Neural cell (in vitro differentiated cells): Measurements from ENCODE around the gene STK38L.

Source experiments
- EP300 ChIP-seq: fragments of 450-650 bp; conservative IDR thresholded peaks from 2 replicates; pipeline ENCODE4 v1.6.1; 2014; ENCODE audit warnings: antibody characterized with exemption, mild to moderate bottlenecking, moderate library complexity; ENCODE audit not compliant: poor library complexity, severe bottlenecking
- EZH2 ChIP-seq: fragments of 200-600, 300-800 bp; shearing (Covaris generic), sonication (generic); IDR thresholded peaks from 2 replicates; pipeline ENCODE4 v1.6.1; 2014; ENCODE audit warnings: antibody characterized with exemption, low read length, borderline replicate concordance, mild to moderate bottlenecking; ENCODE audit not compliant: insufficient read depth, poor library complexity, severe bottlenecking
- POLR2AphosphoS5 ChIP-seq: IDR thresholded peaks from 2 replicates; pipeline ENCODE4 v1.6.1; 2012
- RAD21 ChIP-seq: fragments of 450-650 bp; conservative IDR thresholded peaks from 2 replicates; pipeline ENCODE4 v1.6.1; 2014; ENCODE audit warnings: antibody characterized with exemption, mild to moderate bottlenecking, moderate library complexity
- SMC3 ChIP-seq: fragments of 450-650 bp; conservative IDR thresholded peaks from 2 replicates; pipeline ENCODE4 v1.6.1; 2014; ENCODE audit warnings: antibody characterized with exemption, mild to moderate bottlenecking, moderate library complexity; ENCODE audit not compliant: poor library complexity
- TAF1 ChIP-seq: IDR thresholded peaks from 2 replicates; pipeline ENCODE4 v1.6.1; 2012; ENCODE audit warnings: low read depth
- TF ChIP-seq, protein P1 (sequence below): fragments of 450-650 bp; IDR thresholded peaks from 2 replicates; pipeline ENCODE4 v1.5.1; 2014; ENCODE audit warnings: antibody characterized with exemption, mild to moderate bottlenecking, moderate library complexity; ENCODE audit not compliant: poor library complexity, severe bottlenecking
- TF ChIP-seq, protein P2 (sequence below): IDR thresholded peaks from 2 replicates; pipeline ENCODE4 v1.6.1; 2012; ENCODE audit warnings: borderline replicate concordance

DNA sequence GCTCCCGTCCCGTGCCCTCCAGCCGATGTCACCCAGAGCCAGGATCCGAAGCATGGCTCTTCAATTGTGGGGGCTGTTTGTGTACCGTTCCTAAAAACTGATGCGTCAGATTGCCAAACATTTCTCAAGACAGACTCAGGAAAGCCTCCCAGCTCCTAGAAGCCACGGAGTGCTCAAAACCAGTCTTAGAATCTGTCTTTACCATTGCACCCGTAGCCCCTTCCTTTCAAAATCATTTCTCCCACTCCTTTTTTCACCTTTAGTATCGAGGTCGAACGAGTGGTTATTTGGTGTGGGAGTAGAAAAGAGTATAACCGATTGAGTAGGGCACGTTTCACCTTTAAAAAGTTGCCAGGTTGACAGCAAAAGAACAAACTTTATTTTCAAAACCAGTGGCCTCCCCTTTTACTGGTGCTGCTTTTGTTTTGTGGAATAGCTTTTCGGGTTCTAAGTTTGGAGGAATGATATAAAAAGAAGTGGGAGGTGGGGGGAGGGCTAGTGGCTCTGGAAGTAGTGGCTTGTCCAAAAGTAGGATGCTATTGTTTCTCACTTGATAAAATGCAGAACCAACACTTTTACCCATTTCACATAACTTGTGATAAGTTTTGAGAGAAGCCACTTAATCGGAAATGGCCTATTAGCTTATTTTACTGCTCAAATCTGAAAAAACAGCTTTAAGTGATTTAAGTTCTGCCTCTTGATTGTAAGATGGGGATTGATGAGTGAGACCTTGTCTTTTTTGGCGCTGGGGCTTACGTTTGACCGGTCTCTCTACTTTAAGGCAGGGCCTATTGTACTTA is 803 bp downstream of the STK38L start:
- TF ChIP-seq TAF1, result peak; percentile 13
- TF ChIP-seq, protein P1, sequence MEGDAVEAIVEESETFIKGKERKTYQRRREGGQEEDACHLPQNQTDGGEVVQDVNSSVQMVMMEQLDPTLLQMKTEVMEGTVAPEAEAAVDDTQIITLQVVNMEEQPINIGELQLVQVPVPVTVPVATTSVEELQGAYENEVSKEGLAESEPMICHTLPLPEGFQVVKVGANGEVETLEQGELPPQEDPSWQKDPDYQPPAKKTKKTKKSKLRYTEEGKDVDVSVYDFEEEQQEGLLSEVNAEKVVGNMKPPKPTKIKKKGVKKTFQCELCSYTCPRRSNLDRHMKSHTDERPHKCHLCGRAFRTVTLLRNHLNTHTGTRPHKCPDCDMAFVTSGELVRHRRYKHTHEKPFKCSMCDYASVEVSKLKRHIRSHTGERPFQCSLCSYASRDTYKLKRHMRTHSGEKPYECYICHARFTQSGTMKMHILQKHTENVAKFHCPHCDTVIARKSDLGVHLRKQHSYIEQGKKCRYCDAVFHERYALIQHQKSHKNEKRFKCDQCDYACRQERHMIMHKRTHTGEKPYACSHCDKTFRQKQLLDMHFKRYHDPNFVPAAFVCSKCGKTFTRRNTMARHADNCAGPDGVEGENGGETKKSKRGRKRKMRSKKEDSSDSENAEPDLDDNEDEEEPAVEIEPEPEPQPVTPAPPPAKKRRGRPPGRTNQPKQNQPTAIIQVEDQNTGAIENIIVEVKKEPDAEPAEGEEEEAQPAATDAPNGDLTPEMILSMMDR, result no peak
- TF ChIP-seq POLR2AphosphoS5, result no peak
- TF ChIP-seq, protein P2, sequence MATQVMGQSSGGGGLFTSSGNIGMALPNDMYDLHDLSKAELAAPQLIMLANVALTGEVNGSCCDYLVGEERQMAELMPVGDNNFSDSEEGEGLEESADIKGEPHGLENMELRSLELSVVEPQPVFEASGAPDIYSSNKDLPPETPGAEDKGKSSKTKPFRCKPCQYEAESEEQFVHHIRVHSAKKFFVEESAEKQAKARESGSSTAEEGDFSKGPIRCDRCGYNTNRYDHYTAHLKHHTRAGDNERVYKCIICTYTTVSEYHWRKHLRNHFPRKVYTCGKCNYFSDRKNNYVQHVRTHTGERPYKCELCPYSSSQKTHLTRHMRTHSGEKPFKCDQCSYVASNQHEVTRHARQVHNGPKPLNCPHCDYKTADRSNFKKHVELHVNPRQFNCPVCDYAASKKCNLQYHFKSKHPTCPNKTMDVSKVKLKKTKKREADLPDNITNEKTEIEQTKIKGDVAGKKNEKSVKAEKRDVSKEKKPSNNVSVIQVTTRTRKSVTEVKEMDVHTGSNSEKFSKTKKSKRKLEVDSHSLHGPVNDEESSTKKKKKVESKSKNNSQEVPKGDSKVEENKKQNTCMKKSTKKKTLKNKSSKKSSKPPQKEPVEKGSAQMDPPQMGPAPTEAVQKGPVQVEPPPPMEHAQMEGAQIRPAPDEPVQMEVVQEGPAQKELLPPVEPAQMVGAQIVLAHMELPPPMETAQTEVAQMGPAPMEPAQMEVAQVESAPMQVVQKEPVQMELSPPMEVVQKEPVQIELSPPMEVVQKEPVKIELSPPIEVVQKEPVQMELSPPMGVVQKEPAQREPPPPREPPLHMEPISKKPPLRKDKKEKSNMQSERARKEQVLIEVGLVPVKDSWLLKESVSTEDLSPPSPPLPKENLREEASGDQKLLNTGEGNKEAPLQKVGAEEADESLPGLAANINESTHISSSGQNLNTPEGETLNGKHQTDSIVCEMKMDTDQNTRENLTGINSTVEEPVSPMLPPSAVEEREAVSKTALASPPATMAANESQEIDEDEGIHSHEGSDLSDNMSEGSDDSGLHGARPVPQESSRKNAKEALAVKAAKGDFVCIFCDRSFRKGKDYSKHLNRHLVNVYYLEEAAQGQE, result no peak
- no peak for TF ChIP-seq EP300
- no peak for TF ChIP-seq EZH2
- no peak for TF ChIP-seq RAD21
- TF ChIP-seq SMC3, result no peak
